HepG2 (cell line): Measurements from ENCODE around the gene DROSHA. TPM values are rescaled to one million over a fixed set of nuclear protein-coding genes. Genes with fewer than 3 reads are reported as not detected.

ENCODE experiments used
- ATAC-seq: fragments of 200-7000 bp; cut with Tn5 transposase; 3 replicates; pipeline ENCODE4 v1.9.1; 2020; ENCODE audit warnings: mild to moderate bottlenecking, moderate library complexity
- BruUV-seq: library from RNA; stranded (reverse); fragments of 400-500 nt; replicated peaks from 2 replicates; lab custom pipeline; 2021; lab: Mats Ljungman, UMichigan
- CTCF ChIA-PET: fragments of 300-600 bp; formaldehyde crosslinking; extraction: SDS; loops from one replicate; lab custom pipeline; 2021; ENCODE audit warnings: low total read pairs, inconsistent platforms, low intra/inter-chr PET ratio; lab: Yijun Ruan, JAX
- POLR2A ChIA-PET: fragments of 350-600 bp; sonication (Branson Sonifier 250); formaldehyde crosslinking; loops from one replicate; lab custom pipeline; 2020; ENCODE audit warnings: antibody characterized with exemption, inconsistent platforms; lab: Yijun Ruan, JAX
- DNase-seq: peaks from one replicate; pipeline ENCODE4 v3.0.0-alpha.2; 2015; ENCODE audit warnings: low spot score
- FAIRE-seq: peaks from 3 replicates; lab custom pipeline; 2011; peaks lifted over from hg19 to GRCh38; lab: Jason Lieb, UNC
- H2AFZ ChIP-seq: one replicate; pipeline ENCODE4 v1.6.1; 2011; ENCODE audit warnings: low read length, inconsistent platforms
- H3K27ac ChIP-seq: fragments of 300-600 bp; 3 replicates; pipeline ENCODE4 v1.8.0; 2011; ENCODE audit warnings: mixed run types, mild to moderate bottlenecking, mixed read lengths, low read length, inconsistent platforms; ENCODE audit not compliant: insufficient read depth; ENCODE audit errors: extremely low read length
- H3K27me3 ChIP-seq, 2 experiments: fragments of 200-600 bp in 1 of 2; 2 replicates in 1 of 2; 3 replicates in 1 of 2; pipeline versions ENCODE4 v1.6.0 to v1.8.0; 2011; ENCODE audit warnings: low read length in 2 of 2, mild to moderate bottlenecking in 2 of 2, moderate library complexity in 2 of 2, inconsistent platforms in 1 of 2; ENCODE audit not compliant: insufficient read depth in 2 of 2, control insufficient read depth in 1 of 2
- H3K36me3 ChIP-seq, 2 experiments: fragments of 200-600 bp in 1 of 2; replicated peaks in 1 of 2; 2 replicates in 1 of 2; 3 replicates in 1 of 2; pipeline versions ENCODE4 v1.5.1 to v1.8.0; 2011; ENCODE audit warnings: low read length in 2 of 2, inconsistent platforms in 1 of 2; ENCODE audit not compliant: insufficient read depth in 2 of 2, control insufficient read depth in 1 of 2
- H3K4me1 ChIP-seq: 2 replicates; pipeline ENCODE4 v1.5.1; 2012; ENCODE audit warnings: low read length, inconsistent platforms; ENCODE audit not compliant: insufficient read depth
- H3K4me2 ChIP-seq: 2 replicates; pipeline ENCODE4 v1.6.0; 2011; ENCODE audit warnings: low read depth, low read length, inconsistent platforms
- H3K4me3 ChIP-seq, 3 experiments: fragments of 200-600 bp in 1 of 3; sonication (generic), shearing (Covaris generic) in 1 of 3; replicated peaks in 1 of 3; 2 replicates each; pipeline ENCODE4 v1.5.1; 2011 to 2016; ENCODE audit warnings: low read length in 3 of 3, inconsistent platforms in 2 of 3, low read depth in 2 of 3, mild to moderate bottlenecking in 2 of 3, control low read depth in 1 of 3, mixed read lengths in 1 of 3; ENCODE audit not compliant: insufficient read depth in 1 of 3
- H3K79me2 ChIP-seq: one replicate; pipeline ENCODE4 v1.6.1; 2011; ENCODE audit warnings: low read length, inconsistent platforms; ENCODE audit not compliant: insufficient read depth
- H3K9ac ChIP-seq: 2 replicates; pipeline ENCODE4 v1.6.0; 2011; ENCODE audit warnings: mild to moderate bottlenecking, low read depth, low read length, inconsistent platforms; ENCODE audit not compliant: insufficient read depth
- H3K9me3 ChIP-seq: 2 replicates; pipeline ENCODE4 v1.5.1; 2012; ENCODE audit warnings: mild to moderate bottlenecking, low read length
- H4K20me1 ChIP-seq: 2 replicates; pipeline ENCODE4 v1.6.0; 2011; ENCODE audit warnings: inconsistent platforms, mild to moderate bottlenecking, low read length, moderate library complexity; ENCODE audit not compliant: insufficient read depth
- HDAC6 ChIP-seq: fragments of 200-600 bp; sonication (generic); IDR thresholded peaks from 2 replicates; pipeline ENCODE4 v1.7.0; 2017; ENCODE audit warnings: mild to moderate bottlenecking, antibody characterized with exemption, low read length, low read depth
- HOXA3 ChIP-seq: sonication (generic); formaldehyde crosslinking; IDR thresholded peaks from 2 replicates; pipeline ENCODE4 v1.5.0; 2020; ENCODE audit warnings: missing genetic modification reagents
- MTF1 ChIP-seq: sonication (generic); formaldehyde crosslinking; IDR thresholded peaks from 2 replicates; pipeline ENCODE4 v1.5.0; 2020; ENCODE audit warnings: missing genetic modification reagents
- THAP11 ChIP-seq: IDR thresholded peaks from 2 replicates; pipeline ENCODE4 v1.6.1; 2016; ENCODE audit warnings: missing biosample characterization, missing genetic modification reagents
- ZEB1 ChIP-seq: IDR thresholded peaks from 2 replicates; pipeline ENCODE4 v1.6.1; 2012; ENCODE audit warnings: mild to moderate bottlenecking, low read depth, inconsistent platforms; ENCODE audit not compliant: insufficient replicate concordance
- ZFP36L2 ChIP-seq: sonication (generic); formaldehyde crosslinking; IDR thresholded peaks from 2 replicates; pipeline ENCODE4 v1.4.0; 2020; ENCODE audit warnings: missing genetic modification reagents
- ZFP37 ChIP-seq: sonication (generic); formaldehyde crosslinking; IDR thresholded peaks from 2 replicates; pipeline ENCODE4 v1.4.0; 2020; ENCODE audit warnings: missing genetic modification reagents, borderline replicate concordance
- ZNF335 ChIP-seq: sonication (generic); formaldehyde crosslinking; IDR thresholded peaks from 2 replicates; pipeline ENCODE4 v1.4.0; 2020; ENCODE audit warnings: missing genetic modification reagents
- WGBS: methylation state at CpG from one replicate; pipeline ENCODE4 v1.1.6; 2017; ENCODE audit warnings: low lambda C conversion rate; 5-methylcytosine and 5-hydroxymethylcytosine counted together
- in situ Hi-C: cut with HindIII; loops from 2 replicates; pipeline ENCODE4 v1.10.0; 2017; ENCODE audit warnings: low pct_unique_long_range_greater_than_20kb; ENCODE audit not compliant: extremely low pct_ligation_motif_present
- intact Hi-C: fragments of 100-400 bp; cut with micrococcal nuclease; formaldehyde crosslinking; loops from one replicate; pipeline ENCODE4 v1.10.0; 2022; ENCODE audit not compliant: unreplicated experiment
- polyA plus RNA-seq, 8 experiments: library from polyadenylated mRNA; depleted of rRNA in 3 of 8; stranded (reverse) in 7 of 8; unstranded in 1 of 8; fragments of >200 nt; fragmentation: Illumina TruSeq in 4 of 8; extraction: Trizol in 4 of 8; gene quantifications; 2 replicates each; pipeline versions ENCODE4 v1.2.1 to v1.2.3, GENCODE V29; 2011 to 2016; ENCODE audit warnings: low read depth in 4 of 8, missing spikeins in 1 of 8, mixed read lengths in 1 of 8; ENCODE audit not compliant: insufficient read depth in 1 of 8
- total RNA-seq, 5 experiments: library from RNA; depleted of rRNA; stranded (reverse); fragments of >200 nt; fragmentation: Illumina TruSeq; extraction: Trizol; gene quantifications; 2 replicates each; pipeline ENCODE4 v1.2.3, GENCODE V29; 2016; ENCODE audit warnings: low read depth in 1 of 5
- TF ChIP-seq, protein P1 (sequence below): sonication (generic); formaldehyde crosslinking; IDR thresholded peaks from 2 replicates; pipeline ENCODE4 v1.8.0; 2022; ENCODE audit warnings: mild to moderate bottlenecking, missing genetic modification reagents; ENCODE audit not compliant: insufficient replicate concordance

The DROSHA gene
- total and polyA plus RNA-seq, 2 of the 13 experiments (the other 11 are each of a cell fraction or from before 2014, with no cell fraction given) = 22.3 to 29.4 TPM

DNA sequence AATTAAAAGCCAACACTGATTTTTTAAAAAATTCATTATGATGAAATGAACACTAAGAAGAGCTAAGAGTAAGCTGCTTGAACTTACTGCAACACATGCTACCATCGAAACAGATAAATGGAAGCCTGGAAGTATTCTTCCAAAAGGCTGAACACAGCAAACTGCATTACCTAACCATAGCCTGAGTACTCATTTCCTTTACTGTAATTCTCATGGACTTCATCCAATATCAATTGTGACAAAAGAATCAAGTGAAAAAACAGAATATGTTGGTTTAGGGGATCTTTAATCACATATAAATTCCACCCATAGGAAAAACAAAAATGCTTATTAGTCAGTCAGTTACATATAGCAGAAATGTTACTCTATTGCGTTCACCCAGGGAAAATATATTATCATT lies 68.5 kb downstream of the DROSHA start:
- H2AFZ ChIP-seq = no peak overlapping the region
- intact Hi-C loops (no loop called here), in situ Hi-C loops (no loop called here)
- H4K20me1 ChIP-seq = no peaks in the 10 kb centered on the region
- no peak overlapping the region for H3K27ac ChIP-seq
- TF ChIP-seq ZNF335 (CRISPR knock-in tag) (no peak), MTF1 (CRISPR knock-in tag) (no peak), ZFP36L2 (CRISPR knock-in tag) (no peak), ZFP37 (no peak), THAP11 (CRISPR knock-in tag) (no peak)
- H3K27me3 ChIP-seq = no peaks in the 10 kb centered on the region
- no peak for DNase-seq
- no peaks in the 10 kb centered on the region for H3K4me1 ChIP-seq
- ATAC-seq = no peak
- no peak overlapping the region for H3K9ac ChIP-seq
- H3K4me2 ChIP-seq = no peak overlapping the region
- ChIA-PET POLR2A (no interaction called here), CTCF (no interaction called here)
- H3K36me3 ChIP-seq = peaks cover 4 to 66% of the 10 kb centered on the region in 2 experiments
- 95% methylated on average over 2 of the region's 2 CpGs for WGBS
- no peaks in the 10 kb centered on the region for H3K9me3 ChIP-seq
- FAIRE-seq = no peak
- no peak overlapping the region for H3K4me3 ChIP-seq
- no TSS peak for BruUV-seq
- H3K79me2 ChIP-seq = no peaks in the 10 kb centered on the region

DNA sequence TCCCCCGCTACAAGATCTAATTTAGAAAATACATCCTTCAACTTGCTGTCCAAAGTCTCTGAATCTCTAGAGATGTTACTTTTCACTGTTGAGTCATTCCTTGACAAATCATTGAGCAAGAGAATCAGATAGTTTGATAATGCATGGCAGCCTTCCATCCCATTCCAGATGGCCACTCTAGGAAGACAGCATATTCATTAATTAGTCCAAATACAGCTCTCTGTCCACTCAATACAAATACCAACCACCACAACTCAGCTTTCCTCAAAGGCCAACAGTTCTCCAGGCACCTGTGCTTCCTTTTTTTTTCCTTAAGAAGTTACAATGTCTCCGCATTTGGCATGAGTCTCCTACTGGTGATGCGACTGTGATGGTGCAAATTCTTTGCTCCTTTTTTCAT lies 72.3 kb downstream of the DROSHA start:
- in situ Hi-C loops = no loop called here
- ChIA-PET CTCF (no interaction called here), POLR2A (no interaction called here)
- FAIRE-seq = no peak
- Histone ChIP-seq H3K27me3 (no peaks in the 10 kb centered on the region), H3K36me3 (peaks cover 3 to 42% of the 10 kb centered on the region in 2 experiments), H3K79me2 (no peaks in the 10 kb centered on the region), H3K4me1 (no peaks in the 10 kb centered on the region), H3K9ac (no peak overlapping the region), H3K27ac (no peak overlapping the region), H3K4me2 (no peak overlapping the region), H4K20me1 (no peaks in the 10 kb centered on the region), H3K9me3 (peaks cover 18% of the 10 kb centered on the region; the same call in 1 of the 2 replicates), H2AFZ (no peak overlapping the region), H3K4me3 (no peak overlapping the region)
- BruUV-seq = no TSS peak
- intact Hi-C loops = no loop called here
- no peak for ATAC-seq
- no peak for DNase-seq
- TF ChIP-seq, protein P1, sequence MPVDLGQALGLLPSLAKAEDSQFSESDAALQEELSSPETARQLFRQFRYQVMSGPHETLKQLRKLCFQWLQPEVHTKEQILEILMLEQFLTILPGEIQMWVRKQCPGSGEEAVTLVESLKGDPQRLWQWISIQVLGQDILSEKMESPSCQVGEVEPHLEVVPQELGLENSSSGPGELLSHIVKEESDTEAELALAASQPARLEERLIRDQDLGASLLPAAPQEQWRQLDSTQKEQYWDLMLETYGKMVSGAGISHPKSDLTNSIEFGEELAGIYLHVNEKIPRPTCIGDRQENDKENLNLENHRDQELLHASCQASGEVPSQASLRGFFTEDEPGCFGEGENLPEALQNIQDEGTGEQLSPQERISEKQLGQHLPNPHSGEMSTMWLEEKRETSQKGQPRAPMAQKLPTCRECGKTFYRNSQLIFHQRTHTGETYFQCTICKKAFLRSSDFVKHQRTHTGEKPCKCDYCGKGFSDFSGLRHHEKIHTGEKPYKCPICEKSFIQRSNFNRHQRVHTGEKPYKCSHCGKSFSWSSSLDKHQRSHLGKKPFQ = no peak
- TF ChIP-seq ZEB1 (no peak), HDAC6 (no peak), HOXA3 (CRISPR knock-in tag) (no peak)
- over 99% methylated on average over 3 of the region's 3 CpGs for WGBS
